ENCODE measurements around the gene PARL. TPM values are rescaled to one million over a fixed set of nuclear protein-coding genes. Genes with fewer than 3 reads are reported as not detected.

PARL gene
- total and polyA plus RNA-seq, 2 of the 8 experiments (the other 6 are each of a cell fraction or from before 2014, with no cell fraction given), result 62.7 to 85.0 TPM

DNA sequence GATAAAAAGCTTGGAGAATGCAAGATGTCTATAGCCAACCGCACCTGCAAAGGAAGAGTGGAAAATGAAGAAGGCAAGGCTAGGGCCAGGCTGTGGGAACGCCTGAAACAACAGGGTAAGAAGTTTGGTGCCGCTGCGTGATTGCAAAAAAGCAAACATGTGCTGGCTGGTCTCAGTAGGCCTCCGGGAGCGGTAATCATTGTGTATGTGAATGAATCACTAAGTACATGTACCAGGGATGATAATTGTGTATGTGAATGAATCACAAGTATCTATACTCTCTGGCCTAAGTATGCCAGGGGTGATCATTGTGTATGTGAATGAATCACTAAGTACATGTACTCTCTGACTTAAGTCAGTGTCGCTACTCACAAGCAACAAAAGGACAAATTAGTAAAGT lies 40.3 kb upstream of the PARL start:
- Histone ChIP-seq H3K27me3 (replicated peaks in 1 of 4; ENCODE audit: control insufficient read depth in 3 of 4, extremely low read depth in 1 of 4, insufficient read depth in 3 of 4, low read length in 3 of 4) (no peaks in the 10 kb centered on the region), H3K4me2 (ENCODE audit: insufficient read depth in 1 of 2, low read depth in 2 of 2, low read length in 2 of 2) (no peak overlapping the region), H3K18ac (ENCODE audit: extremely low read depth, low read length) (no peak overlapping the region), H3K23me2 (ENCODE audit: low read depth, low read length) (no peaks in the 10 kb centered on the region), H3K36me3 (ENCODE audit: control insufficient read depth in 2 of 4, insufficient read depth in 4 of 4, low read length in 3 of 4) (peaks cover 0 to 31% (median 16%) of the 10 kb centered on the region in 4 experiments; a peak in 7 of 8 replicates), H3K23ac (ENCODE audit: insufficient read length) (no peak overlapping the region), H2BK5ac (ENCODE audit: low read depth, low read length) (no peak overlapping the region), H3K9ac (replicated peaks in 1 of 4; ENCODE audit: extremely low read depth in 1 of 4, low read depth in 3 of 4, low read length in 3 of 4) (no peak overlapping the region), H3K9me3 (ENCODE audit: insufficient read depth in 2 of 2, low read depth in 1 of 2, low read length in 1 of 2) (no peaks in the 10 kb centered on the region), H3K56ac (replicated peaks; ENCODE audit: insufficient read length, low read depth, low read length) (no peak overlapping the region), H2AFZ (ENCODE audit: low read length) (no peak overlapping the region), H2BK12ac (ENCODE audit: low read depth, low read length) (no peak overlapping the region), H3K27ac (ENCODE audit: low read depth, low read length) (no peak overlapping the region), H2AK5ac (ENCODE audit: low read depth, low read length) (no peak overlapping the region), H4K20me1 (replicated peaks in 1 of 2; ENCODE audit: control insufficient read depth in 1 of 2, insufficient read depth in 2 of 2, low read length in 2 of 2) (no peaks in the 10 kb centered on the region), H3K14ac (ENCODE audit: insufficient read length) (no peak overlapping the region), H3K79me2 (ENCODE audit: control insufficient read depth in 1 of 2, insufficient read depth in 2 of 2, low read length in 2 of 2) (no peaks in the 10 kb centered on the region), H4K91ac (replicated peaks; ENCODE audit: insufficient read length, low read length) (no peak overlapping the region), H2BK120ac (replicated peaks; ENCODE audit: low read depth, low read length) (no peak overlapping the region), H3K4ac (replicated peaks; ENCODE audit: insufficient read length, low read depth, low read length) (no peak overlapping the region), H4K8ac (ENCODE audit: extremely low read depth, insufficient read depth, low read length) (no peak overlapping the region), H3K4me1 (replicated peaks in 1 of 4; ENCODE audit: control insufficient read depth in 3 of 4, insufficient read depth in 4 of 4, low read length in 3 of 4) (no peaks in the 10 kb centered on the region), H2BK20ac (ENCODE audit: low read length) (no peak overlapping the region), H4K5ac (ENCODE audit: insufficient read length, low read depth, low read length) (no peak overlapping the region), H2BK15ac (ENCODE audit: low read length) (no peak overlapping the region), H3K4me3 (ENCODE audit: extremely low read depth in 1 of 4, insufficient read depth in 2 of 4, low read depth in 3 of 4, low read length in 4 of 4) (no peak overlapping the region), H3K79me1 (ENCODE audit: low read depth, low read length) (no peaks in the 10 kb centered on the region)
- ChIA-PET POLR2A (ENCODE audit: partially characterized antibody) (no interaction called here), CTCF (ENCODE audit: partially characterized antibody) (interaction anchor here (1.3 kb wide), 1 partner anchor 20 kb away, joined by 5 read pairs; no protein-coding TSS in a partner anchor)
- DNase-seq (ENCODE audit: low read depth in 1 of 2, low spot score in 2 of 2), result no peak
- no peak for FAIRE-seq
- 88% methylated on average over 7 of the region's 7 CpGs; no CpG with 5 or more reads in 1 of the 2 experiments for WGBS, 2 experiments (ENCODE audit: extremely low coverage in 1 of 2, insufficient coverage in 1 of 2, insufficient read length in 1 of 2, insufficient replicate concordance in 2 of 2, low coverage in 1 of 2, low lambda C conversion rate in 2 of 2, missing lambda C conversion rate in 1 of 2)
- no peak for TF ChIP-seq CREB1 (IDR thresholded peaks at IDR 0.05)
- no peak for TF ChIP-seq SUZ12 (IDR thresholded peaks at IDR 0.05; ENCODE audit: low read length)
- TF ChIP-seq CHD1 (IDR thresholded peaks at IDR 0.05; ENCODE audit: low read depth, low read length), result no peak
- no peak for TF ChIP-seq RAD21 (IDR thresholded peaks at IDR 0.05 in 1 of 2, conservative IDR thresholded peaks at IDR 0.05 in 1 of 2; ENCODE audit: low read depth in 2 of 2, low read length in 2 of 2)
- TF ChIP-seq RFX5 (IDR thresholded peaks at IDR 0.05; ENCODE audit: borderline replicate concordance, low read depth, low read length), result no peak
- TF ChIP-seq KDM1A (IDR thresholded peaks at IDR 0.05; ENCODE audit: borderline replicate concordance, low read length), result no peak
- no peak for TF ChIP-seq CTCF (IDR thresholded peaks at IDR 0.05; ENCODE audit: control extremely low read depth in 1 of 3, insufficient read depth in 1 of 3, low read depth in 1 of 3, low read length in 3 of 3)
- no peak for TF ChIP-seq SAP30 (IDR thresholded peaks at IDR 0.05; ENCODE audit: insufficient read depth, insufficient replicate concordance, low read length)
- TF ChIP-seq PHF8 (conservative IDR thresholded peaks at IDR 0.05; ENCODE audit: low read depth, low read length), result no peak
- no peak for TF ChIP-seq JUND (IDR thresholded peaks at IDR 0.05; ENCODE audit: low read length)
- no peak for TF ChIP-seq TAF1 (IDR thresholded peaks at IDR 0.05; ENCODE audit: low read depth, low read length)
- no peak for TF ChIP-seq NANOG (IDR thresholded peaks at IDR 0.05; ENCODE audit: insufficient read depth, low read depth, low read length, poor library complexity, severe bottlenecking)

All from H1 (cell line).